Right atrium auricular region (tissue), 2 donors: ENCODE results near the gene SOX21. TPM values are rescaled to one million over a fixed set of nuclear protein-coding genes. Genes with fewer than 3 reads are reported as not detected.

Experiments
- DNase-seq: peaks from one replicate; pipeline ENCODE4 v3.0.0-alpha.2; 2019; ENCODE audit warnings: low spot score
- H3K27ac ChIP-seq, 2 donors: fragments of 200-600 bp; sonication (generic); 1 replicate in 1 of 2; 2 replicates in 1 of 2; pipeline ENCODE4 v1.5.1; 2016 to 2019
- H3K27me3 ChIP-seq, 2 donors: fragments of 200-600 bp; sonication (generic); one replicate each; pipeline versions ENCODE4 v1.5.1 to v1.6.0; 2017 to 2019
- H3K36me3 ChIP-seq: fragments of 200-600 bp; sonication (generic); one replicate; pipeline ENCODE4 v1.5.1; 2016
- H3K4me1 ChIP-seq, 2 donors: fragments of 200-600 bp; sonication (generic); one replicate each; pipeline versions ENCODE4 v1.5.1 to v1.6.0; 2017 to 2019
- H3K4me3 ChIP-seq, 2 donors: fragments of 200-600 bp; sonication (generic); 1 replicate in 1 of 2; 2 replicates in 1 of 2; pipeline ENCODE4 v1.5.1; 2017 to 2019; ENCODE audit warnings: mild to moderate bottlenecking in 1 of 2, moderate library complexity in 1 of 2
- H3K9me3 ChIP-seq, 2 donors: fragments of 200-600 bp; sonication (generic); one replicate each; pipeline ENCODE4 v1.5.1; 2019
- total RNA-seq, 2 donors: library from RNA; depleted of rRNA; stranded (reverse); fragments of >200 nt; gene quantifications; one replicate each; pipeline ENCODE4 v1.1.0, GENCODE V29; 2016
- TF ChIP-seq, protein P1 (sequence below), 2 donors: fragments of 200-600 bp; sonication (generic); IDR thresholded peaks; one replicate each; pipeline ENCODE4 v1.5.1; 2019; ENCODE audit warnings: antibody characterized with exemption in 2 of 2

Gene SOX21
- total RNA-seq, 2 donors from 2014 or later = not detected

DNA sequence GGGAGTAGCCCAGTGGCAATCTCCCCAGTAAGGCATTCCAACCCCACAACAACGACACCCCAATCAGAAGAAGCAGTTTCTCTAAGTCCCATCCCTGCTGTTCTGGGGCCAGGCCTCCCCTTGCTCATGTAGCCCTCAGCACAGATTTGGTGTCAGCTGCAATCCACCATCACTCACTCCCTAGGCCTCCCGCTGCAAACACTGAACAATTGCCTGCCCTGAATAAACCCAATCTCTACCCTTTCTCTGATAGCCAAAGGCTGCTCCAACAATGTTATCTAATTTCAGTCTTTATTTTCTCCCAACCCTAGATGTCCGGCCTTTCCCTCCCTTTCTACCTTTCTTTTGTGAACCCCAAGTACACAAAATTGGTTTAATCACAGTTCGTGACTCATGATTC lies 5.6 kb upstream of the SOX21 start:
- Histone ChIP-seq H3K27me3 (no peaks in the 10 kb centered on the region), H3K36me3 (no peaks in the 10 kb centered on the region), H3K4me1 (peaks cover 0 to 8% of the 10 kb centered on the region in 2 donors), H3K4me3 (no peak overlapping the region), H3K9me3 (no peaks in the 10 kb centered on the region), H3K27ac (no peak overlapping the region)
- DNase-seq = no peak
- TF ChIP-seq, protein P1, sequence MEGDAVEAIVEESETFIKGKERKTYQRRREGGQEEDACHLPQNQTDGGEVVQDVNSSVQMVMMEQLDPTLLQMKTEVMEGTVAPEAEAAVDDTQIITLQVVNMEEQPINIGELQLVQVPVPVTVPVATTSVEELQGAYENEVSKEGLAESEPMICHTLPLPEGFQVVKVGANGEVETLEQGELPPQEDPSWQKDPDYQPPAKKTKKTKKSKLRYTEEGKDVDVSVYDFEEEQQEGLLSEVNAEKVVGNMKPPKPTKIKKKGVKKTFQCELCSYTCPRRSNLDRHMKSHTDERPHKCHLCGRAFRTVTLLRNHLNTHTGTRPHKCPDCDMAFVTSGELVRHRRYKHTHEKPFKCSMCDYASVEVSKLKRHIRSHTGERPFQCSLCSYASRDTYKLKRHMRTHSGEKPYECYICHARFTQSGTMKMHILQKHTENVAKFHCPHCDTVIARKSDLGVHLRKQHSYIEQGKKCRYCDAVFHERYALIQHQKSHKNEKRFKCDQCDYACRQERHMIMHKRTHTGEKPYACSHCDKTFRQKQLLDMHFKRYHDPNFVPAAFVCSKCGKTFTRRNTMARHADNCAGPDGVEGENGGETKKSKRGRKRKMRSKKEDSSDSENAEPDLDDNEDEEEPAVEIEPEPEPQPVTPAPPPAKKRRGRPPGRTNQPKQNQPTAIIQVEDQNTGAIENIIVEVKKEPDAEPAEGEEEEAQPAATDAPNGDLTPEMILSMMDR (IDR thresholded peaks at IDR 0.05) = no peak

DNA sequence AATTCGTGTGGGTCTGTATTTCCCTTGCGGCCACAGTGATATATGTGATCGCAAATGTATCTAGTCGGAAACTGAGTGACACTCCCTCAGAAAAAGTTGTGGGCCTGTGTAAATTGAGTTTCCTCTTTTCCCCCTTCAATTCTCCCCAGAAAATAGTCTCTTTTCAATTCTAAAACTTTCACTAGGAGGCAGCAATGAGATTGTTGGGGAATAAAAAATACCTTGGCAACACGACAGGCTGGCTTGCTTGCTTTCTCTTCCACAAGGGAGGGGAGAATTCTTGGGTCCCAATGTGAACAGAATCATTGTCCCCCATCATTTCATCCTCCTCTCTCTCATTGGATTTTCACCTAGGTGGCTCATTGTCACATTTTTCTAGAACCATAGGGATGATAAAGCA lies 3.7 kb upstream of the SOX21 start:
- Histone ChIP-seq H3K9me3 (no peaks in the 10 kb centered on the region), H3K27me3 (peaks cover under 1 to 11% of the 10 kb centered on the region in 2 donors), H3K4me3 (no peak overlapping the region), H3K27ac (no peak overlapping the region), H3K4me1 (peaks cover 0 to 24% of the 10 kb centered on the region in 2 donors), H3K36me3 (no peaks in the 10 kb centered on the region)
- DNase-seq = no peak
- TF ChIP-seq, protein P1 (IDR thresholded peaks at IDR 0.05) = no peak

DNA sequence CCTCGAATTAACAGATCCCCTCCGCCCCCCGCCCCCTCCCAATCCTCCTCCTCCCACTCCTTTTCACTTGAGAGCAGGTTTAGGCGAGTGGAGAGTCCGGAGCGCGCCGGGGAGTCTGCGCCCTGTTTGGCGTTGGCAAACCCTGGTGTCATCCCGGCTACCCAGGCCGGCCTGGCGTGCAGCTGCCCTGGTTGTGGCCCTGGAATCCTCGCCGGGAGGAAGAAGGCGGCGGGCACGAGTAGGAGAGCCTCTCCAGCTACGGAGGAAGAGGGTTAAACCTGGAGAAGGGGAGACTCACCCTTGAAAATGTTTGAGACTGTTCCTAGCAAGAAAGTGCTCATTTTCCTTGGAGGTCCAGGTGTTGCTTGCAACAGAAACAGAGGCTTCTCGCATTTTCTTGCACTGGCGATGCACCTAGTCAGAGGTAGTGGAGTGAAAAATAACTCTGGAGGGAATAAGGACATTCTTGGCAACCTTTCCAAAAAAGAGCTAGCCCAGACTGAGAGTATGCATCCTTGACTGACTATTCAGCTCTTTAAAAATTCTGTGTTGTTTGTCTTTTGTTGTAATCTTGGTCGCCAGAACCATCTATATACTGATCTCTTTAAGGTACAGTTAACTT lies 1.3 kb upstream of the SOX21 start:
- H3K27me3 ChIP-seq = peaks cover 18 to 34% of the 10 kb centered on the region in 2 donors
- no peak for DNase-seq
- no peaks in the 10 kb centered on the region for H3K9me3 ChIP-seq
- TF ChIP-seq, protein P1 (IDR thresholded peaks at IDR 0.05) = no peak
- no peaks in the 10 kb centered on the region for H3K36me3 ChIP-seq
- H3K4me1 ChIP-seq = peaks cover 0 to 32% of the 10 kb centered on the region in 2 donors
- H3K4me3 ChIP-seq = no peak overlapping the region
- H3K27ac ChIP-seq = no peak overlapping the region

DNA sequence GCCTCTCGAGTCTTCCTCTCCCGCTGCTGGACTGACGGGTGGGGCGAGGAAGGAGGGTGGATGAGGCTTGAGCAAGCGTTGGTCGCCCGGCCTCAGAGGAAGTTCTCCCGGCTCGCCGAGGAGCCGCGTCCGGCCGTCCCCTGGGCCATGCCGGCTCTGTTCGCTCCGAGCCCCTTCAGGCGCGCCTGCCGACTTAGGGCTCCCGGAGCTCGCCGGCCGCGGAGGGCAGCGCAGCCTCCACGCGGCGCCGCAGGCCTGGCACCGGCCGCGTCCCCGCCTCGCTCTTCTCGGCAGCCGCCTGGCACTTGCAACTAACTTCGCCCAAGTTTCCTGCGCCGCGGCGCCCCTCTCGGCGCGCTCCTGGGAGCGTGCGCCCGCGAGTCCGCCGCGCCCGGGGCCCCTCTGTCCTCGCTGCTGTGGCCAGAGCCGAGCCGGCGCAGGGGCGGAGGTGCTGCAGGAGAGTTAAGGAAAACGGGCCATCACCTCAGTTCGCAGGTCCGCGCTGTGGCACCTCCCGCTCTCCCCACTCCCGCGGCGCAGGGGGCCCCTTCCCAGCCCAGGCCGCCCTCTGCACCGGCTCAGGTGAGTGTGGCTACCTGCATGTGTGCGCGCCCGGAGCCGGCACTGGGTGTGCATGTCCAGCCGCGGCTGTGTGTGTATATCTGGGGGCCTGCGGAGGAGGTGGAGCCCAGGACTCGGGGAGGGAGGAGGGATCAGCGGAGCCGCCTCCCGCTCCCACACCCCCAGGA lies 641 bp upstream of the SOX21 start:
- Histone ChIP-seq H3K4me1 (peaks cover 0 to 32% of the 10 kb centered on the region in 2 donors), H3K27ac (no peak overlapping the region)
- DNase-seq = no peak

DNA sequence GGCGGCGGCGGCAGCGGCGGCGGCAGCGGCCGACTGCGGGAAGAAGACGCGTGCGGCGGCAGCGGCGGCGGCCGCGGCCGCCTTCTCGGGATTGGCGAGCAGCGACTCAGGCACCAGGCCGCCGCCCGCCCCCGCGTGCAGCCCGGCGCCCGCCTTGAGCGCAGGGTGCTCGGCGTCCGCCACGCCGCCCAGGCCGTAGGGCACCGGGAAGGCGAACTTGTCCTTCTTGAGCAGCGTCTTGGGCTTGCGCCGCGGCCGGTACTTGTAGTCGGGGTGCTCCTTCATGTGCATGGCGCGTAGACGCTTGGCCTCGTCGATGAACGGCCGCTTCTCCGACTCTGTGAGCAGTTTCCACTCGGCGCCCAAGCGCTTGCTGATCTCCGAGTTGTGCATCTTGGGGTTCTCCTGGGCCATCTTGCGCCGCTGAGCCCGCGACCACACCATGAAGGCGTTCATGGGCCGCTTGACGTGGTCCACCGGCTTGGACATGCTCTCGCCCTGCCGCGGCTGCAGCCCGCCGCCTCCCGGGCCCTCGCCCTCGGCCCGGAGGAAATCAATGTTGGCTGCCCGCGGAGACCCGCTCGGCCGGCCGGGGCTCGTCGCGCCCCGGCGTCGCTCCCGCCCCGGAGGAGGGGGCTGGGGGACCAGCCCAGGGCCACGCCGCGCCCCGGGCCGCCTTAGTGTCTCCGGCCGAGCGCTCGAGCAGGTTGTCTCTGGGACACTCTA lies 621 bp downstream of the SOX21 start:
- Histone ChIP-seq H3K27ac (no peak overlapping the region), H3K4me1 (peaks cover 0 to 38% of the 10 kb centered on the region in 2 donors), H3K4me3 (peak overlapping the region in 1 of 2 donors; percentile 37), H3K27me3 (peaks cover 33 to 51% of the 10 kb centered on the region in 2 donors), H3K36me3 (no peaks in the 10 kb centered on the region), H3K9me3 (no peaks in the 10 kb centered on the region)
- DNase-seq = no peak
- TF ChIP-seq, protein P1 (IDR thresholded peaks at IDR 0.05) = no peak

More for the DNA sequence above, 641 bp upstream of the SOX21 start:
- Histone ChIP-seq H3K4me3 (peak overlapping the region; percentile 3 to 37), H3K9me3 (no peaks in the 10 kb centered on the region), H3K36me3 (no peaks in the 10 kb centered on the region), H3K27me3 (peaks cover 21 to 41% of the 10 kb centered on the region in 2 donors)
- TF ChIP-seq, protein P1 (IDR thresholded peaks at IDR 0.05) = no peak
